SK-MEL-5 (cell line): ENCODE data around the gene ILDR2. TPM values are rescaled to one million over a fixed set of nuclear protein-coding genes. Genes with fewer than 3 reads are reported as not detected.
"Not testable (repeated sequence)": the region's sequence is repeated elsewhere in the genome, so short reads cannot be mapped to it uniquely, and the experiment has no call there.

ENCODE experiments used
- DNase-seq: peaks from one replicate; pipeline ENCODE4 v3.0.0-alpha.2; 2016; ENCODE audit warnings: low read depth, low spot score
- in situ Hi-C: cut with HindIII; loops from 2 replicates; pipeline ENCODE4 v1.10.0; 2016; ENCODE audit warnings: low sequenced_read_pairs, high pct_unique_total_duplicates, low pct_unique_long_range_greater_than_20kb
- total RNA-seq: library from RNA; depleted of rRNA; stranded (reverse); fragments of >200 nt; shearing (Covaris generic); gene quantifications from 2 replicates; pipeline ENCODE4 v1.2.3, GENCODE V29; 2014

ILDR2 gene
- total RNA-seq, 1 experiment from 2014 or later, result 0.79 TPM

GRCh38 chr1:166908942-166909341 is 66.4 kb downstream of the ILDR2 start:
- peak; percentile 44 for DNase-seq
- in situ Hi-C loops, result no loop called here

GRCh38 chr1:166907763-166908162 is 67.6 kb downstream of the ILDR2 start:
- in situ Hi-C loops, result no loop called here
- DNase-seq, result no peak

GRCh38 chr1:166907051-166907450 is 68.3 kb downstream of the ILDR2 start:
- in situ Hi-C loops, result no loop called here
- no peak for DNase-seq

GRCh38 chr1:166906647-166907046 is 68.7 kb downstream of the ILDR2 start:
- no peak for DNase-seq
- in situ Hi-C loops, result no loop called here

- in situ Hi-C loops, result no loop called here
- DNase-seq, result no peak
Observed at GRCh38 chr1:166905900-166906299, 69.4 kb downstream of the ILDR2 start.

- in situ Hi-C loops, result no loop called here
- no peak for DNase-seq
Observed at GRCh38 chr1:166905136-166905535, 70.2 kb downstream of the ILDR2 start.

- DNase-seq, result no peak
- in situ Hi-C loops, result no loop called here
Observed at GRCh38 chr1:166903232-166903631, 72.1 kb downstream of the ILDR2 start.

- in situ Hi-C loops, result no loop called here
Observed at GRCh38 chr1:166902279-166902678, 73.1 kb downstream of the ILDR2 start.

DNA sequence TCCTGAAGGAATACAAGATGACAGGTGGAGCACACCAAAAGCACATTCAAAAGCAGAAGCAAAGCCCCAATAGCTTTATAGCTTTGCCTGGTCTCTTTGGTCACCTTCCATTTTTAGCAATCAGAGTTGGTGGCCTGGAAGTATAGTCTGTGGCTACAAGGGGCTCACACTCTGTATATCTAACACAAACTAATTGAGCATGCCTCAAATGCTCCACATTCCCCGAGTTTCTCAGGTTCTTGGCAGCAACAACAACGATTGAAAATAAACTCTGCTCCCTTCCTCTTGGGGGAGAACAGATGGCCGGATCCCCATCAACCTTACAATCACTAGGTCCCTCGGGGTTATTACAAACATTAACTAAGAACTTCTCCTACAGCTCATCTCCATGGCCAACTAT is 74.4 kb downstream of the ILDR2 start:
- no peak for DNase-seq
- in situ Hi-C loops, result no loop called here

More at GRCh38 chr1:166902279-166902678, 73.1 kb downstream of the ILDR2 start:
- DNase-seq, result peak; percentile 48

DNA sequence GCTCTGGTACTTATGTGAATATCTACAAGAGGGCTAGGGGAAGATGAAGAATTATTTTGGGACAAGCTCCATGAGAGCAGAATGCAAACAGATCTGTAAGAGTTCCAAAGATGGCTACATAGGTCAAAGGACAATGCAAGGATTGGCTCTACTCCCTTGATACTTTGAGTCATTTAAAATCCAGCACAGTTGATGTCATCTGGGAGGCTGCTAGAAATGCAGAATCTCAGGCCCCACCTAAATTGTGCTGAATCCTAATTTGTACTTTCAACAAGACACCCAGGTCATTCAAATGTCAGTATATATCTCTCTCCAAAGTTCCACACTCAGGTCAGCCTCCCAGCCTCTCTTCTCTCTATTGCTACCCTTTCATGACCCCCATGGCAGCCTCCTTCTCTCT is 75.6 kb downstream of the ILDR2 start:
- DNase-seq, result no peak
- in situ Hi-C loops, result no loop called here

DNA sequence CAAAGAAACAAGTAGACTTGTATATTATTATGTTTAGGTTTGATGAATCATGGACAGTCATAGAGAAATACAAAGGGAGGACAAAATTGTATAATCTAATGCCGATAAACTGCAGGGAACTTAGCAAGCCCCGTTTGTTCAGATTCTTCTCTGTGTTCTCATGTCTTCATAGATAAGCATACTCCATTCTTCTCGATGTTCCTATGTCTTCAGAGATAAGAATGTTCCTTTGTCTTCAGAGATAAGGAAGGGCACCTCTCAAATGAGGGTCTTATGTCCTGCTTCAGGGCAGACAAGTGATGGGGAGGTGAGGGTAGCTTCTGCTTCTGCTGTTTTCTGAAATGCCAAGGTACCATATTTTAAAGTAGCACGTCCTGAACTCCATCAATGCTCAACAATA is 79.6 kb downstream of the ILDR2 start:
- in situ Hi-C loops, result no loop called here
- no peak for DNase-seq

DNA sequence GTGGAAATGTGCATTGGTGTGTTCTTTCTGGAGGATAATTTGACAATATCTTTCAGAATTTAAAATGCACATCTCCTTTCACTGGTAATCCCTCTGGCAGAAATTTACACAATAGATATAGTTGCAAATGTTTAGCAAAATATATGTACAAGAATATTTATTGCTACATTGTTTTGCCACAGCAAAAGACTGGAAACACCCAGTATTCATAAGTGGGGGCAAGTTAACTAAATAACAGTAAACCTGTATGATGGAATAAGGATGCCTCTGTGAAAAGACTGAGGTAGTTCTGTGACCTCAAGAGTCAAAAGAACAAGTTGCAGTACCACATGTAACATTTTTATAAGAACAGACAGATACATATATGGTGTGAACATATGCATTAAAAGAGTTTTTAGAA is 85.6 kb downstream of the ILDR2 start:
- in situ Hi-C loops, result no loop called here
- no peak for DNase-seq

- in situ Hi-C loops, result no loop called here
- no peak for DNase-seq
Observed at GRCh38 chr1:166888373-166889111, 86.8 kb downstream of the ILDR2 start.

GRCh38 chr1:166884971-166885370 is 90.4 kb downstream of the ILDR2 start:
- no peak for DNase-seq
- in situ Hi-C loops, result no loop called here

GRCh38 chr1:166884040-166884642 is 91.2 kb downstream of the ILDR2 start:
- in situ Hi-C loops, result no loop called here

GRCh38 chr1:166882893-166883292 is 92.4 kb downstream of the ILDR2 start:
- no peak for DNase-seq
- in situ Hi-C loops, result no loop called here

More at GRCh38 chr1:166884040-166884642, 91.2 kb downstream of the ILDR2 start:
- peak; percentile 31 for DNase-seq

GRCh38 chr1:166878173-166878917 is 97.0 kb downstream of the ILDR2 start:
- DNase-seq, in situ Hi-C loops: not testable (repeated sequence)

GRCh38 chr1:166876540-166876838 is 98.9 kb downstream of the ILDR2 start:
- in situ Hi-C loops, result no loop called here

More at GRCh38 chr1:166876540-166876838, 98.9 kb downstream of the ILDR2 start:
- no peak for DNase-seq
